HepG2 (cell line): Measurements from ENCODE around the gene GCNT3.

Experiments
- CTCF ChIP-seq: sonication (generic); formaldehyde crosslinking; IDR thresholded peaks from 2 replicates; pipeline ENCODE4 v1.5.0; 2020; ENCODE audit warnings: mild to moderate bottlenecking, missing genetic modification reagents, moderate library complexity
- ESRRA ChIP-seq: sonication (generic); formaldehyde crosslinking; IDR thresholded peaks from 2 replicates; pipeline ENCODE4 v1.5.1; 2020; ENCODE audit warnings: mild to moderate bottlenecking, low read depth, missing genetic modification reagents
- GLI4 ChIP-seq: sonication (generic); formaldehyde crosslinking; IDR thresholded peaks from 2 replicates; pipeline ENCODE4 v1.5.1; 2020; ENCODE audit warnings: missing genetic modification reagents, mild to moderate bottlenecking, moderate library complexity, borderline replicate concordance
- HDAC2 ChIP-seq: sonication (generic); formaldehyde crosslinking; IDR thresholded peaks from 2 replicates; pipeline ENCODE4 v1.4.0; 2020; ENCODE audit warnings: missing genetic modification reagents
- MAFF ChIP-seq: IDR thresholded peaks from 2 replicates; pipeline ENCODE4 v1.6.1; 2011; ENCODE audit warnings: low read depth, low read length, improper control_type of control experiment
- SP4 ChIP-seq: sonication (generic); formaldehyde crosslinking; IDR thresholded peaks from 2 replicates; pipeline ENCODE4 v1.8.1; 2023; ENCODE audit warnings: mild to moderate bottlenecking, missing genetic modification reagents
- ZBTB26 ChIP-seq: IDR thresholded peaks from 2 replicates; pipeline ENCODE4 v1.6.1; 2016; ENCODE audit warnings: missing compliant biosample characterization, missing genetic modification reagents, borderline replicate concordance
- ZBTB44 ChIP-seq: sonication (generic); formaldehyde crosslinking; IDR thresholded peaks from 2 replicates; pipeline ENCODE4 v1.4.0; 2020; ENCODE audit warnings: missing genetic modification reagents
- ZNF224 ChIP-seq: sonication (generic); formaldehyde crosslinking; IDR thresholded peaks from 2 replicates; pipeline ENCODE4 v1.5.0; 2020; ENCODE audit warnings: mild to moderate bottlenecking, missing genetic modification reagents
- ZNF274 ChIP-seq: sonication (generic); formaldehyde crosslinking; IDR thresholded peaks from 2 replicates; pipeline ENCODE4 v1.5.1; 2020; ENCODE audit warnings: mild to moderate bottlenecking, missing genetic modification reagents

- TF ChIP-seq MAFF (no peak), HDAC2 (no peak), GLI4 (CRISPR knock-in tag) (0 out of 2 replicates have a peak, but pooled peaks have one; percentile 4), SP4 (CRISPR knock-in tag) (no peak), ESRRA (CRISPR knock-in tag) (no peak), ZBTB44 (no peak), CTCF (CRISPR knock-in tag) (no peak), ZNF274 (CRISPR knock-in tag) (no peak), ZBTB26 (CRISPR knock-in tag) (no peak), ZNF224 (CRISPR knock-in tag) (no peak)
These were observed 46.1 kb downstream of the GCNT3 start for GRCh38 chr15:59657635-59658125.
